ENCODE measurements around the gene PACS2. TPM values are rescaled to one million over a fixed set of nuclear protein-coding genes. Genes with fewer than 3 reads are reported as not detected.

PACS2 gene
- total RNA-seq, 2 experiments from 2014 or later: 21.1 to 22.2 TPM

DNA sequence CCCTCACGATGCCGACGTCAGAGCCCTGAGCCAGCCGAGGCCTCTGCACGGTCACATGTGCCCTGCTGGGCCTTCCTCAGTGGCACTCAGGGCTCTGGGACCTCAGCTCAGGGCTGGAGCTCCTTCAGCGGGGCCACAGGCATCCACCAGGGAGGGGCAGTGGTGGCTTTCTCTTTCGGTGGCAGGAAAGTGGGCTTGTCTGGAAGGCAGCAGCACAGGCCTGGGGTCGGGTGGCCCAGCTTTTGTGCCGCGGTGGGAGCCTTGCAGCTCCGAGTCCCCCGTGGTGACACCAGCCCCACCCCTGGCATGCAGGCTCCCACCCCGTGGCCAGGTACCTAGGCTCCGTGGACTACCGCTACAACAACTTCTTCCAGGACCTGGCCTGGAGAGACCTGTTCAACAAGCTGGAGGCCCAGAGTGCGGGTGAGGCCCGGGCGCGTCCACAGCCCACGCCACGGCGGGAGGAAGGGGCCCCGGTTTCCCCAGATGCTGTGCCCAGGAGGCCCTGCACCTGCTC lies 69.6 kb downstream of the PACS2 start:
- DNase-seq: no peak
- Mint-ChIP-seq H3K36me3 (no peaks in the 10 kb centered on the region), H3K9me3 (no peaks in the 10 kb centered on the region), H3K27me3 (no peaks in the 10 kb centered on the region), H3K4me1 (no peaks in the 10 kb centered on the region), H3K4me3 (no peak overlapping the region), H3K27ac (no peak overlapping the region)

- Mint-ChIP-seq H3K4me1 (no peaks in the 10 kb centered on the region), H3K9me3 (no peaks in the 10 kb centered on the region), H3K27ac (no peak overlapping the region), H3K4me3 (no peak overlapping the region), H3K36me3 (no peaks in the 10 kb centered on the region), H3K27me3 (no peaks in the 10 kb centered on the region)
- DNase-seq: no peak
Observed at GRCh38 chr14:105384605-105385321, 70.2 kb downstream of the PACS2 start.

DNA sequence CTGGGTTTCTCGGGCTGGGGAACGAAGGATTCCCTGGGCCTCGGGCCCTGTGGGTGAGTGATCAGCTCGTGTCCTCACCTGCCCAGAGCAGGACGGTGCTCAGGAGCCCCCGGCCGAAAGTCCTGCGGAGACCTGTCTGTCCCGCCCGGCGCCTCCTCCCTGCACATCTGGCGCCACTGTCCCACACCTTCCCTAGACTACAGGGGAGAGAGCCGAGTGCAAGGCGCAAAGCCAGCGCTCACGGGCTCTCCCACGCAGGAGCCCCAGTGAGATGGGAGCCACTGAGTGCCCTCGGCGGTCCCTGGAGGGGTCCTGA lies 70.7 kb downstream of the PACS2 start:
- H3K27me3 Mint-ChIP-seq: no peaks in the 10 kb centered on the region
- no peak overlapping the region for H3K27ac Mint-ChIP-seq
- no peak for DNase-seq
- no peaks in the 10 kb centered on the region for H3K9me3 Mint-ChIP-seq
- H3K36me3 Mint-ChIP-seq: no peaks in the 10 kb centered on the region
- no peak overlapping the region for H3K4me3 Mint-ChIP-seq
- H3K4me1 Mint-ChIP-seq: peaks cover 2% of the 10 kb centered on the region

DNA sequence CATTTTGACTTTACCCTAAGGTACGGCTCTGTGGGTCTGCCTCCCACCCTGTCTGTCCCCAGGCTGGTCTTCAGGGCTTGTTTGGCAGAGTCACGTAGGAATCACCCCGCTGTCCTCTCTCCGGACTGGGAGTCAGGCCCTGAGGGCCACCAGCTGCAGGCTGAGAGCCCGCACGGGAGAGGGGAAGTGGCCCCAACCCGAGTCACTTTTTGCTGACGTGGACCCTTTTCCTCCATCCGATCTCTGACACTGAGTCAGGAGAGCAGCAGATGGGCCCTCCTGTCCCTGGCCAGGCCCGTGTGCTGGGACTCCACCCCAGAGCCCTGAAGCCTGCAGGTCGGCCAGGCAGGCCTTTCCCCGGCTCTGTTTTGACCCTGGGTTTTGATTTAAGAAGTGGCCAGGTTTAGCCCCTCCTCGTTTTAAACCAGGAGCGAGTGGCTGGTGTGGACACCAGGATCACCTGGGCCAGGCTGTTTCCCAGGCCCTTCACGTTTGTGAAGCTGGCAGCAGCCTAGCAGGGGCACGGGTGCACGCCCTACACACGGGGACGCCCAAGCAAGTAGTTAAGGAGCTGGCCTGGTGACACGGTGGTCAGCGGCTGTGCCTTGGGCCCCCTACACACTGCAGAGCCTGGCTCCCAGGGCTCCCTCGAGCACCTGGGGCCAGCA lies 71.3 kb downstream of the PACS2 start:
- no peak overlapping the region for H3K4me3 Mint-ChIP-seq
- H3K27me3 Mint-ChIP-seq: no peaks in the 10 kb centered on the region
- no peaks in the 10 kb centered on the region for H3K36me3 Mint-ChIP-seq
- H3K4me1 Mint-ChIP-seq: peaks cover 2% of the 10 kb centered on the region
- no peak overlapping the region for H3K27ac Mint-ChIP-seq
- no peaks in the 10 kb centered on the region for H3K9me3 Mint-ChIP-seq
- DNase-seq: no peak

- no peak overlapping the region for H3K4me3 Mint-ChIP-seq
- no peaks in the 10 kb centered on the region for H3K9me3 Mint-ChIP-seq
- no peaks in the 10 kb centered on the region for H3K36me3 Mint-ChIP-seq
- H3K27me3 Mint-ChIP-seq: no peaks in the 10 kb centered on the region
- no peak overlapping the region for H3K27ac Mint-ChIP-seq
- H3K4me1 Mint-ChIP-seq: peaks cover 2% of the 10 kb centered on the region
- DNase-seq: no peak
Observed at GRCh38 chr14:105386581-105387529, 72.3 kb downstream of the PACS2 start.

- no peaks in the 10 kb centered on the region for H3K27me3 Mint-ChIP-seq
- no peak overlapping the region for H3K27ac Mint-ChIP-seq
- H3K4me1 Mint-ChIP-seq: peaks cover 2% of the 10 kb centered on the region
- DNase-seq: no peak
- no peak overlapping the region for H3K4me3 Mint-ChIP-seq
- no peaks in the 10 kb centered on the region for H3K36me3 Mint-ChIP-seq
- H3K9me3 Mint-ChIP-seq: no peaks in the 10 kb centered on the region
Observed at GRCh38 chr14:105387530-105387922, 73.0 kb downstream of the PACS2 start.

GRCh38 chr14:105388110-105388951 lies 73.8 kb downstream of the PACS2 start:
- Mint-ChIP-seq H3K27ac (no peak overlapping the region), H3K9me3 (no peaks in the 10 kb centered on the region), H3K4me3 (no peak overlapping the region), H3K27me3 (no peaks in the 10 kb centered on the region), H3K36me3 (no peaks in the 10 kb centered on the region), H3K4me1 (peaks cover 2% of the 10 kb centered on the region)
- no peak for DNase-seq

- no peaks in the 10 kb centered on the region for H3K27me3 Mint-ChIP-seq
- peaks cover 2% of the 10 kb centered on the region for H3K4me1 Mint-ChIP-seq
- no peak overlapping the region for H3K27ac Mint-ChIP-seq
- no peak for DNase-seq
- no peak overlapping the region for H3K4me3 Mint-ChIP-seq
- no peaks in the 10 kb centered on the region for H3K9me3 Mint-ChIP-seq
- no peaks in the 10 kb centered on the region for H3K36me3 Mint-ChIP-seq
Observed at GRCh38 chr14:105388976-105389375, 74.4 kb downstream of the PACS2 start.

- Mint-ChIP-seq H3K36me3 (no peaks in the 10 kb centered on the region), H3K4me3 (no peak overlapping the region), H3K27me3 (no peaks in the 10 kb centered on the region), H3K4me1 (peaks cover 2% of the 10 kb centered on the region), H3K9me3 (no peaks in the 10 kb centered on the region), H3K27ac (no peak overlapping the region)
- no peak for DNase-seq
Observed at GRCh38 chr14:105389534-105389933, 75.0 kb downstream of the PACS2 start.

GRCh38 chr14:105389976-105390848 lies 75.7 kb downstream of the PACS2 start:
- Mint-ChIP-seq H3K4me1 (peaks cover 2% of the 10 kb centered on the region), H3K9me3 (no peaks in the 10 kb centered on the region), H3K4me3 (no peak overlapping the region), H3K27ac (no peak overlapping the region), H3K36me3 (no peaks in the 10 kb centered on the region), H3K27me3 (no peaks in the 10 kb centered on the region)
- no peak for DNase-seq

GRCh38 chr14:105390849-105391500 lies 76.4 kb downstream of the PACS2 start:
- Mint-ChIP-seq H3K9me3 (no peaks in the 10 kb centered on the region), H3K27me3 (no peaks in the 10 kb centered on the region), H3K36me3 (no peaks in the 10 kb centered on the region), H3K4me1 (peaks cover 2% of the 10 kb centered on the region), H3K4me3 (no peak overlapping the region), H3K27ac (no peak overlapping the region)
- no peak for DNase-seq

DNA sequence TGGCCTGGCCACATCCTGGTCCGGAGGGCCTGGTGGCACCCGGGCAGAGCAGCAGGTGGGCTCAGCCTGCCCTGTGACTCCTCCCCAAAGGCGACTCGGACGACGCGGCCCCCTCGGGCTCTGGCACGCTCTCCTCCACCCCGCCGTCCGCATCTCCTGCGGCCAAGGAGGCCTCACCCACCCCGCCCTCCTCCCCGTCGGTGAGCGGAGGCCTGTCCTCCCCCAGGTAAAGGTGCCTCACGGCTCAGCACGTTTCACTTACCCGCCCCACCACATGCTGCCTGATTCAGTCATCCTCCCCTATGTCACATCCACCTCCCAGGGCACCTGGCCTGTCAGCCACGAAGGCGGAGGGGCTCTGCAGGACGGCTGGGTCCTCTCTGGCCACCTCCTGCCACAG lies 77.0 kb downstream of the PACS2 start:
- peaks cover 2% of the 10 kb centered on the region for H3K4me1 Mint-ChIP-seq
- H3K27ac Mint-ChIP-seq: peak overlapping the region; percentile 69
- H3K36me3 Mint-ChIP-seq: no peaks in the 10 kb centered on the region
- DNase-seq: no peak
- H3K4me3 Mint-ChIP-seq: no peak overlapping the region
- H3K27me3 Mint-ChIP-seq: no peaks in the 10 kb centered on the region
- no peaks in the 10 kb centered on the region for H3K9me3 Mint-ChIP-seq

Measured in activated naive CD8-positive, alpha-beta T cell treated with anti-CD3 and anti-CD28 coated beads for 36 hours (primary cell).